ENCODE data around the gene B4GALT2.

DNA sequence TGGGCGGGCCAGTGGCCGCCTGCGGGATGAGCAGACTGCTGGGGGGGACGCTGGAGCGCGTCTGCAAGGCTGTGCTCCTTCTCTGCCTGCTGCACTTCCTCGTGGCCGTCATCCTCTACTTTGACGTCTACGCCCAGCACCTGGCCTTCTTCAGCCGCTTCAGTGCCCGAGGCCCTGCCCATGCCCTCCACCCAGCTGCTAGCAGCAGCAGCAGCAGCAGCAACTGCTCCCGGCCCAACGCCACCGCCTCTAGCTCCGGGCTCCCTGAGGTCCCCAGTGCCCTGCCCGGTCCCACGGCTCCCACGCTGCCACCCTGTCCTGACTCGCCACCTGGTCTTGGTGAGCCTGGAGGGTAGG is 2.1 kb downstream of the B4GALT2 start:
- TF ChIP-seq EZH2 (IDR thresholded peaks at IDR 0.05; ENCODE audit: borderline replicate concordance, low read depth, low read length, severe bottlenecking): no peak
- TF ChIP-seq CTCF (IDR thresholded peaks at IDR 0.05; ENCODE audit: borderline replicate concordance, extremely low read depth, low read length, poor library complexity, severe bottlenecking): no peak

Measured in DND-41 (cell line).